Mesenchymal stem cell (in vitro differentiated cells and primary cell): ENCODE data around the gene CFAP410.
A peak's percentile ranks its signal among the peaks of the same experiment; 100 is the strongest.

Experiments used
- DNase-seq: peaks from one replicate; pipeline ENCODE4 v3.0.0-alpha.2; 2013
- H2AFZ ChIP-seq: one replicate; pipeline ENCODE4 v1.6.1; 2013; ENCODE audit warnings: low read depth, mild to moderate bottlenecking, control low read depth, inconsistent platforms, low read length, moderate library complexity
- H2AK5ac ChIP-seq: 2 replicates; pipeline ENCODE4 v1.6.1; 2013; ENCODE audit warnings: low read length, moderate library complexity, mild to moderate bottlenecking, inconsistent platforms; ENCODE audit not compliant: severe bottlenecking
- H2BK120ac ChIP-seq: one replicate; pipeline ENCODE4 v1.6.1; 2013; ENCODE audit warnings: low read depth, mild to moderate bottlenecking, inconsistent platforms, low read length, moderate library complexity
- H2BK12ac ChIP-seq, 2 experiments: one replicate each; pipeline ENCODE4 v1.6.1; 2013; ENCODE audit warnings: inconsistent platforms in 2 of 2, low read length in 2 of 2, mild to moderate bottlenecking in 2 of 2, moderate library complexity in 2 of 2, control low read depth in 1 of 2
- H2BK15ac ChIP-seq: one replicate; pipeline ENCODE4 v1.6.1; 2013; ENCODE audit warnings: mild to moderate bottlenecking, low read depth, inconsistent platforms; ENCODE audit not compliant: poor library complexity, severe bottlenecking
- H2BK5ac ChIP-seq: 2 replicates; pipeline ENCODE4 v1.6.1; 2013; ENCODE audit warnings: low read depth, mild to moderate bottlenecking, low read length, control low read depth, inconsistent platforms; ENCODE audit not compliant: poor library complexity, severe bottlenecking
- H3K14ac ChIP-seq, 2 experiments: one replicate each; pipeline ENCODE4 v1.6.1; 2013; ENCODE audit warnings: inconsistent platforms in 2 of 2, low read length in 2 of 2, control low read depth in 1 of 2, mild to moderate bottlenecking in 1 of 2, moderate library complexity in 1 of 2
- H3K18ac ChIP-seq, 2 experiments: one replicate each; pipeline ENCODE4 v1.6.1; 2013; ENCODE audit warnings: inconsistent platforms in 2 of 2, low read length in 2 of 2, control low read depth in 1 of 2, low read depth in 1 of 2, mild to moderate bottlenecking in 1 of 2
- H3K23ac ChIP-seq, 2 experiments: one replicate each; pipeline ENCODE4 v1.6.1; 2013; ENCODE audit warnings: inconsistent platforms in 2 of 2, low read length in 2 of 2, mild to moderate bottlenecking in 2 of 2, moderate library complexity in 2 of 2, control low read depth in 1 of 2
- H3K27ac ChIP-seq: 2 replicates; pipeline ENCODE4 v1.5.1; 2013; ENCODE audit warnings: mild to moderate bottlenecking, moderate library complexity, low read length, control low read depth, inconsistent platforms; ENCODE audit not compliant: poor library complexity, severe bottlenecking
- H3K27me3 ChIP-seq, 2 experiments: 2 replicates each; pipeline versions ENCODE4 v1.6.1 to v1.7.0; 2013; ENCODE audit warnings: low read length in 2 of 2, mild to moderate bottlenecking in 2 of 2, moderate library complexity in 2 of 2, control low read depth in 1 of 2, inconsistent platforms in 1 of 2; ENCODE audit not compliant: control insufficient read depth in 1 of 2, insufficient read depth in 1 of 2
- H3K36me3 ChIP-seq, 2 experiments: 2 replicates each; pipeline versions ENCODE4 v1.6.1 to v1.7.0; 2013; ENCODE audit warnings: low read length in 2 of 2, control low read depth in 1 of 2, inconsistent platforms in 1 of 2, low read depth in 1 of 2, mild to moderate bottlenecking in 1 of 2; ENCODE audit not compliant: insufficient read depth in 2 of 2, control insufficient read depth in 1 of 2
- H3K4ac ChIP-seq, 2 experiments: one replicate each; pipeline ENCODE4 v1.6.1; 2013; ENCODE audit warnings: inconsistent platforms in 2 of 2, low read length in 2 of 2, mild to moderate bottlenecking in 2 of 2, moderate library complexity in 2 of 2, control low read depth in 1 of 2, low read depth in 1 of 2
- H3K4me1 ChIP-seq: 2 replicates; pipeline ENCODE4 v1.6.1; 2013; ENCODE audit warnings: low read depth, low read length, control low read depth; ENCODE audit not compliant: control insufficient read depth, insufficient read depth
- H3K4me2 ChIP-seq: 2 replicates; pipeline ENCODE4 v1.6.1; 2013; ENCODE audit warnings: low read length, mild to moderate bottlenecking, inconsistent platforms; ENCODE audit not compliant: poor library complexity, severe bottlenecking
- H3K4me3 ChIP-seq, 2 experiments: 2 replicates each; pipeline versions ENCODE4 v1.5.1 to v1.7.0; 2013; ENCODE audit warnings: low read length in 2 of 2, mild to moderate bottlenecking in 2 of 2, control low read depth in 1 of 2, low read depth in 1 of 2; ENCODE audit not compliant: insufficient read depth in 1 of 2
- H3K79me1 ChIP-seq: replicated peaks from 2 replicates; pipeline ENCODE4 v1.6.1; 2013; ENCODE audit warnings: mild to moderate bottlenecking, control low read depth, low read length, inconsistent platforms; ENCODE audit not compliant: poor library complexity, severe bottlenecking
- H3K9ac ChIP-seq: 2 replicates; pipeline ENCODE4 v1.7.0; 2013; ENCODE audit warnings: mild to moderate bottlenecking, low read length, moderate library complexity
- H3K9me3 ChIP-seq: 2 replicates; pipeline ENCODE4 v1.7.0; 2013; ENCODE audit warnings: mild to moderate bottlenecking, low read length; ENCODE audit not compliant: control insufficient read depth
- H4K8ac ChIP-seq: one replicate; pipeline ENCODE4 v1.6.1; 2013; ENCODE audit warnings: inconsistent platforms, mild to moderate bottlenecking, low read length, moderate library complexity
- H4K91ac ChIP-seq: one replicate; pipeline ENCODE4 v1.6.1; 2013; ENCODE audit warnings: mild to moderate bottlenecking, low read length, inconsistent platforms
- WGBS: methylation state at CpG from one replicate; pipeline ENCODE4 v1.1.7; 2013; ENCODE audit warnings: mixed read lengths; 5-methylcytosine and 5-hydroxymethylcytosine counted together

Gene CFAP410

GRCh38 chr21:44381874-44382273 is 42.7 kb upstream of the CFAP410 start:
- Histone ChIP-seq H4K8ac (no peak overlapping the region), H2AFZ (no peak overlapping the region), H3K14ac (no peak overlapping the region), H3K4me2 (no peak overlapping the region), H4K91ac (no peak overlapping the region), H3K9ac (no peak overlapping the region), H2AK5ac (no peak overlapping the region), H3K9me3 (peaks cover 36% of the 10 kb centered on the region), H3K27ac (no peak overlapping the region), H3K36me3 (no peaks in the 10 kb centered on the region), H2BK120ac (no peak overlapping the region), H2BK15ac (no peak overlapping the region), H3K18ac (no peak overlapping the region), H3K79me1 (no peaks in the 10 kb centered on the region), H3K4ac (no peak overlapping the region), H3K4me1 (no peaks in the 10 kb centered on the region), H2BK12ac (no peak overlapping the region), H3K27me3 (peaks cover 0 to 19% of the 10 kb centered on the region in 2 experiments), H3K4me3 (no peak overlapping the region), H2BK5ac (no peak overlapping the region), H3K23ac (no peak overlapping the region)
- DNase-seq = no peak

DNA sequence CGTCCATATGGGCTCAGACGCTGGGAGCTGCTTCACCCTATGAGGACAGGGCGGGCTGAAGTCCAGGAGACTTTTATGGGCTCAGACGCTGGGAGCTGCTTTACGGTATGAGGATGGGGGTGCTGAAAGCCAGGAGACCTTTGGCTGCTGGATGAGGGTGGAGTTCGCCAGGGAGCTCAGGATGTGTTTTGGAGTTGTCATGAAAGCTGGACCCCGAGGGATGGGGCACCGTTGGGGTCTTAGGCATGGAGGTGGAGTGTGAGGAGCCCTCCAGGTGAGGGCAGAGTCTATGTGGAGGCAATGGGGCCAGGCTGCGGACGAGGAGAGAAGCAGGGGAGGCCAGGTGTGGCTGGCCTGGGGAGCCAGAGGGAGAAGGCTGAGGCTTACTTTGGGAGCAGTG is 41.7 kb upstream of the CFAP410 start:
- Histone ChIP-seq H4K8ac (no peak overlapping the region), H3K79me1 (no peaks in the 10 kb centered on the region), H3K9me3 (peaks cover 29% of the 10 kb centered on the region), H3K9ac (no peak overlapping the region), H3K23ac (no peak overlapping the region), H3K27ac (no peak overlapping the region), H2BK120ac (no peak overlapping the region), H3K4me1 (no peaks in the 10 kb centered on the region), H3K4ac (no peak overlapping the region), H3K4me2 (no peak overlapping the region), H3K4me3 (no peak overlapping the region), H3K18ac (no peak overlapping the region), H2AFZ (no peak overlapping the region), H4K91ac (no peak overlapping the region), H2BK15ac (no peak overlapping the region), H3K27me3 (peaks cover 0 to 24% of the 10 kb centered on the region in 2 experiments), H2BK12ac (no peak overlapping the region), H2BK5ac (no peak overlapping the region), H2AK5ac (no peak overlapping the region), H3K14ac (no peak overlapping the region), H3K36me3 (no peaks in the 10 kb centered on the region)
- WGBS = 82% methylated on average over 10 of the region's 10 CpGs
- DNase-seq = no peak

GRCh38 chr21:44379991-44380865 is 41.0 kb upstream of the CFAP410 start:
- no peak overlapping the region for H3K27ac ChIP-seq
- H3K18ac ChIP-seq = no peak overlapping the region
- no peak overlapping the region for H3K23ac ChIP-seq
- H3K4me3 ChIP-seq = no peak overlapping the region
- no peak overlapping the region for H3K4ac ChIP-seq
- H2BK15ac ChIP-seq = no peak overlapping the region
- no peaks in the 10 kb centered on the region for H3K4me1 ChIP-seq
- no peak overlapping the region for H2BK120ac ChIP-seq
- 74% methylated on average over 28 of the region's 31 CpGs for WGBS
- H3K4me2 ChIP-seq = no peak overlapping the region
- no peak for DNase-seq
- H3K9ac ChIP-seq = no peak overlapping the region
- no peak overlapping the region for H2BK12ac ChIP-seq
- H3K79me1 ChIP-seq = no peaks in the 10 kb centered on the region
- H4K8ac ChIP-seq = no peak overlapping the region
- H3K36me3 ChIP-seq = no peaks in the 10 kb centered on the region
- no peak overlapping the region for H2AK5ac ChIP-seq
- H4K91ac ChIP-seq = no peak overlapping the region
- H2AFZ ChIP-seq = no peak overlapping the region
- no peak overlapping the region for H3K14ac ChIP-seq
- H3K9me3 ChIP-seq = peaks cover 23% of the 10 kb centered on the region
- H3K27me3 ChIP-seq = peaks cover 0 to 30% of the 10 kb centered on the region in 2 experiments
- H2BK5ac ChIP-seq = no peak overlapping the region

DNA sequence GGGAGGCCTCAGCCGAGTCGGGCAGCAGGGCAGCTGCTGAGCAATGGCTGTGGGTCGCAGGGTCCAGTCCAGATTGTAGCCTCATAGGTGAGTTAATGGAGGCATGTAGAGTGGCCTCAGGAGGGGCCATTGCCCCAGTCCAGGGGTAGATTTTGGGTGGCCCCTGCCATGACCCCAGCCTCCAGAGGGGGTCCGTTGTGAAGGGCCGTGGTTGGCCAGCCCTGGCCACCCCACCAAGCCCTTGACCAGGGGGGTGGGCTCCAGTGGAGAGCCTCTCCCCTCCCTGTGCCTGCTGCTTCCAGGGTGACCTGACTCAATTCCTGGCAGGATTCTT is 40.3 kb upstream of the CFAP410 start:
- Histone ChIP-seq H3K4me3 (no peak overlapping the region), H3K18ac (no peak overlapping the region), H3K4ac (no peak overlapping the region), H3K9ac (no peak overlapping the region), H3K14ac (no peak overlapping the region), H3K23ac (no peak overlapping the region), H2BK12ac (no peak overlapping the region), H2AFZ (no peak overlapping the region), H4K91ac (peak overlapping the region; percentile 22), H2BK120ac (no peak overlapping the region), H3K4me1 (no peaks in the 10 kb centered on the region), H3K4me2 (no peak overlapping the region), H3K36me3 (no peaks in the 10 kb centered on the region), H3K79me1 (no peaks in the 10 kb centered on the region), H3K27ac (no peak overlapping the region), H2BK5ac (no peak overlapping the region), H3K9me3 (peaks cover 17% of the 10 kb centered on the region), H4K8ac (no peak overlapping the region), H3K27me3 (peaks cover 0 to 33% of the 10 kb centered on the region in 2 experiments), H2AK5ac (no peak overlapping the region), H2BK15ac (no peak overlapping the region)
- 87% methylated on average over 5 of the region's 5 CpGs for WGBS
- DNase-seq = no peak
